Stimulated activated CD8-positive, alpha-beta memory T cell treated with anti-CD3 and anti-CD28 coated beads, Interleukin-4, amount 100 ng/mL, for 48 hours (primary cell): ENCODE data around the gene BMP8B.
"Not testable (repeated sequence)": the region's sequence is repeated elsewhere in the genome, so short reads cannot be mapped to it uniquely, and the experiment has no call there.

ENCODE experiments used
- DNase-seq: peaks from one replicate; pipeline ENCODE4 v3.0.0-alpha.2; 2020

The BMP8B gene

DNA sequence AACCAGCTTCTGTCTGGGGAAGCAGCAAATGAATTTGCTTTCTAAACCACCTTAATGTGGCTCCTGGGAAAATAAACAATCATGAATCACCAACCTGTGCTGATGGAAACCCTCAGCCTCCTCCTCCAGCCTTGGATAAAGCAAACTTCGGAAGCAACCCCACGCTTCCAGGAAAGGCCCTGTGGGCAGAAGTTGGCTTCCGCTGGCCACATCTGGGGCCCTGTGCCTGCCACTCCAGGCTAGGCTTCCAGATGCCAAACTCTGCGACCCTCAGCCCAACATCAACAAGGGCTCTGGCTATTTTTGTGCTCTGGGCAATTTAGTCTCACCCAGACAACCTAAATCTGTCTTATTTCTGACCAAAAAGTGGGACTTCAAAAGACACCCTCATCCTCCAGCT, 11.4 kb downstream of the BMP8B start:
- DNase-seq = no peak

DNA sequence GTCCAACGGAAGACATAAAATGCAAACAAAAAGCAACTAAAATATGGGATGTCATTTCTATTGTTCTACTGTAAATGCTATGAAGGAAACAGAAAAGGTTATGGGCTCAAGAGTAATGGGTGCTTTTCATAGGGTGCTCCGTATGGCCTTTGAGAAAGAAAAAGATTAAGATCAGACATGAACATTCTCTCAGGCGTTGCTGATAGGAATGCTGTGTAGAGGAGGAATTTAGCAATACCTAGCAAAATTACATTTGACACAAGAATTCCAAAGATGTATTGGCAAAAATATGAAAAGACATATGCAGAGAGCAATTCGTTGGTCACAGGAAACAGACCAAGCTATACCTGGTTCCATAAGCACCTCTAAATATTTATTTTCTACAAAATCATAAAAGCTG, 11.8 kb downstream of the BMP8B start:
- DNase-seq = no peak

DNA sequence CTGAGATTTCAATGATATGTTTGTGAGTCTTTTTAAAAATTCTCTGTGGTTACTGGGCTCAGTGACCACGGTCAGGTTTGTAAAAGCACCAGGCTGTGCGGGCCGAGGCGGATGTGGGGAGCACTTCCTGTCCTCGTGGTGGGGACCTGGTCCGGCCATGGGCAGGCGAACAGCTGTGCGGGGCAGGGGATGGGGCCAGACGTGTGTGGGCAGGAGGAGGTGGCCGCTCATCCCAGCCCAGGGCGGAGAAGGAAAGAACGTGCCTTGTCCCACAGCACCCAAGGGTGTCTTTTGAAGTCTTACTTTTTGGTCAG, 12.3 kb downstream of the BMP8B start:
- DNase-seq = no peak

DNA sequence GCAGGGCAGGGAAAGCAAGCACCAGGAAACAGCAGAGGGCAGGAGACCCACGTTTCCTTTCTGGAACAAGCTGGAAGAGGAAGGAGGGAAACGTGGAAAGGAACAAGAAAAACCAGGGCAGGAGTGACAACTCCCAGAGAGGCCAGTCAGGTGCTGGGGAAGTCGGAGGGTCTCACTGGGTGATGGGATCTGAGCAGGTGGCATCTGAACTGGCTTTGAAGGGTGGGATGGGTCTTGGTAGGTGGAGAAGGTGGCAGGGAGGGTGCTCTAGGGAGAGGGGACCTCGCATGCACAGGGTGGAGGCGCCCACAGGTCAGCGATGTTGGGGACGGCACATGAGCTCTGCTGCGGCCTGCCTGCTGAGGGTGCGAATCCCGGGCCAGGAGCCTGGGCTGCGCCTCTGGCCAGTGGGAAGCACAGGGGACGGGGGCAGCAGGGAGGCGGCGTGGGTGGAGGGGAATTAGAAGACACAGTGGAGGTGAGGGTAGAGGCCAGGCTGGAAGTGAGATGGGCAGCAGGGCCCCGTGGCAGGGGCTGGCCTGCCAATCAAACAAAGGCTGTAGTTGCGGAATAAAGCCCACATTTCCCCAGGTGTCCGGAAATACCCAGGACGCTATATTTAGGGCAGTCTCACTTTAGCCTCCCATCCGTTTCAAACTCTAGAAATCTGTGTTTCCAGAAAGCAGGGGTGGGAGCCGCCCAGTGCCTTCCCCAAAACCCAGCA, 12.8 kb downstream of the BMP8B start:
- DNase-seq = not testable (repeated sequence)

DNA sequence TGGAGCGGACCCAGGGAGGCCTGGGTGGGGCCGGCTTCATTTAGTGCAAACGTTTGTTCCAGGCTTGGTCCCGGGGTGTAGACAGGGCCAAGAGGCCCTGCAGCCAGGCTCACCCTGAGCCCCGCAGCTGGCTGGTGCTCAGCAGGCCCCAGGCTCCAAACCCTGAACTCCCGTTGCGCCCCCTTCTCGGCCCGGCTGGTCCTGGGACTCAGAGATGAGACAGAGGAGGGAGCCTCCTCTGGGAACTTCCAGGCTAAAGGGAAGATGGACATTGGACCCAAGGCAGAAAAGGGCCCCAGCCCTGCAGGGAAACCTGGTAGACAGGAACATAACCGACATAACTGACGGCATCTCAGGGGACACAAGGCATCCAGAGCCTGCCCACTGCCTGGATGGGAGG, 13.5 kb downstream of the BMP8B start:
- DNase-seq = not testable (repeated sequence)

DNA sequence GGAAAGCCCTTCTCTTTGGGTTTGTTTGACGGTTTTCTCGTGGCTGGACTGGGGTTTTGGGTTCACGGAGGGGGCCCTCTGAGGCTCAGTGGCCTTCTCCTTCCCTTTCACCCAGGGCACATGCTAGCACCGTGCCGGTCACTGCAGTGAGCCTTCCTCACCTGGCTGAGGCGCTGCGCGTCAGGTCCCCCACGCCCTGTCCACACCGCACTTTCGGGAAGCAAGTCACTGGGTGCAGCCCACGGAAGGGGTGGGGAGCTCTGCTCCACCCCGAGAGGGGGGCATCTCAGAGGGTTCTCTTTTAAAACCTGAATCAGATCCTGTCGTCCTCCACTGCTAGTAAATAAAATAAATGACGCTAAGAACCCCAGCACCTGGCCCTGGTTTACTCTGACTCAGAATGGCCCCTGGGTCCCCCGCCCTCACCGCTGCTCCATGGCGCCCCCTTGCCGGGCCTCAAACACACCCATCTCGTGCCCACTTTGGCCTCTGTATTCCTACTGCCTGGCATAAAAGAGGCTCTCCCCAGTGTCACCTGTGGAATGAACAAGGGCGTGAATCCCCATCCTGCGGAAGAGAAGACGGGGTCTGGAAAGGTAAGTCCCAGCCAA, 15.2 kb downstream of the BMP8B start:
- not testable (repeated sequence) for DNase-seq

DNA sequence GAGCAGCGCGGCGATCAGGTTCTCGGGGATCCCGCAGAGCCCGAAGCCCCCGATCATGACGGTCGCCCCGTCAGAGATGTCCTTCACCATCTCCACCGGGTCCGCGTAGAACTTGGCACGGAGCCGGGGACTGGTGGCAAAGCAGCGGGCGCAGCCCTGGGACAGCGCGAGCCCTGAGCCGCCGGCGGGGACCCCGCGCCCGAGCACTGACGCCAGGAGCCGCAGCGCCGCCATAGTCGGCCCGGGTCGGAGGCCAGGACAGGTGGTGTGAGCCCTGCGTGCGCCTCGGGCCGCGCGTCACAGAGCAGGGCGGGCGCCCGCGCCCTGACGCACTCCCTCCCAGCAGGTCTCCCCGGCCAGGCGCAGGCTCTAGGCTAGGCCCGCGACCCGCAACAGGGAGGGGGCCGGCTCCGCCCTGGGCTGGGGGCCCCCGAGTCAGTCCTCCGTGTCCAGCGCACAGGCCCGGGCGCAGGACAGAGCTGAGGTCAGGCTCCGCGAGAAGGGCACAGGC, 17.6 kb downstream of the BMP8B start, which contains the start of gene OXCT2:
Gene OXCT2 (minus strand): TSS at position 327 of the 511 bp plus-strand sequence. CDS start 93 bp downstream, at position 234.
- peak; percentile 29 for DNase-seq

DNA sequence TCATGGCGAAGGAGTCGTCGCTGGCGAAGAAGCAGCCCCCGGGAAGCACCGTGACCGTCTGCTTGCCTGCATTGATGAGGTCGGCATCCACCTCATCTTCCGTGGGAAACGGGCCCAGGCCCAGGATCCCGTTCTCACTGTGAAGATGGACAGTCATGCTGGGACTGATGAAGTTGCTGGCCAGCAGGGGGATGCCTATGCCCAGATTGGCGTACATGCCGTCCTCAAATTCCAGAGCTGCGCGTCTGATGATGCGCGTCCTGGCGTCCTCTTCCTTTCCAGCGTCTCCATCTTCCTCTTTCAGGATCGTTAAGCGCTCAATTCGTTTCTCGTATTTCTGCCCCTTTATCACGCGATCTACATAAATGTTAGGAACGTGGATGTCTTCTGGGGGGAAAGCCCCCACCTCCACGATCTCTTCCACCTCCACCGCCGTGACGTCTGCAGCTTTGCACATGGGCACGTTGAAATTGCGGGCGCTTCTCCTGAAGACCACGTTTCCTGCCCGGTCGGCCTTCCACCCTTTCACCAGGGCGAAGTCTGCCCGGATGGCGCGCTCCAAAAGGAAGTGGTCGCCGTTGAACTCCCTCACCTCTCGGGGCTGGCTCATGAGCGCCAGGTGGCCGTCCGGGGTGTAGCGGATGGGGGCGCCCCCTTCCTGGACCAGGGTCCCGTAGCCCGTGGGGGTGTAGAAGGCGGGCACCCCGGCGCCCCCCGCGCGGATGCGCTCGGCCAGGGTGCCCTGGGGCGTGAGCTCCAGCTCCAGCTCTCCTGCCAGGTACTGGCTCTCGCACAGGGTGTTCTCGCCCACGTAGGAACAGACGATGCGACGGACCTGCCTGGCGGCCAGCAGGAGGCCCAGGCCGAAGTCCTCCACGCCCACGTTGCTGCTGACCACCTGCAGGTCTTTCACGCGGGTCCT, 18.3 kb downstream of the BMP8B start:
- DNase-seq = peak; percentile 69

DNA sequence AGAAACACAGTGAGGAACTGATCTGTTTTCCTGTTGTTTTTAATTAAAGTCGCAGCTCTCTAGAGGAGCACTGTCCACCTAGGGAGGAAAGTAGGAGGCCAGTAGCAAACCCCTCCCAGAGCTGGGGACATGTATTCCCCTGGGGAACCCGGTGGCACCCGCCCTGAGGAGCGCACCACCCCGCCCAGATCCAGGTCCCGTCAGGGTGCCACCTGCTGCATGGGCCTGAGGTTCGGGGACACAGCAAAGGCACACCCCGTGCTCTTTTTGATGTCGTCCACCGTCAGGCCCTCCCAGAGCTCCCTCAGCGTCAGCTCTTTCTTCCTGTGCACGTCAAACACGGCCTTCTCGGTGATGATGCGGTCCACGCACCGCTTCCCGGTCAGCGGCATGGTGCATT, 19.2 kb downstream of the BMP8B start:
- not testable (repeated sequence) for DNase-seq

DNA sequence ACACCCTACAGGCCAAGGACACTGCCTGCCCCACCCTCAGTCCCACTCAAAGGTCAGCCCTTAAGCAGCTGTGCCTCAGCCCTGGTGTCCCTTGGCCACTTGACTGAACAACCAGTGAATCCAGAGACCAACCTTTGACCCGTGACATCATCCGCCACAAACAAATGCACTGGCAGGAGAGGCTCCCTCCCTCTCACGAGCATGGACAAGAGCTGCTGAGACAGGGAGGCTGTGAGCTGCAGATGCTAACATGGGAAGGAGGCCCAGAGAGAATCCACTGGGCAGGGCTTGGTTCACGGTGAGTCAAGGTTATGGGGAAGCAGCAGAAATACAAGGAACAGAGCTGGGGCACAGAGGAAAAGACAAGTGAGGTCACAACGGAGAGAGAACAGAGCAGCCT, 22.2 kb downstream of the BMP8B start:
- not testable (repeated sequence) for DNase-seq

DNA sequence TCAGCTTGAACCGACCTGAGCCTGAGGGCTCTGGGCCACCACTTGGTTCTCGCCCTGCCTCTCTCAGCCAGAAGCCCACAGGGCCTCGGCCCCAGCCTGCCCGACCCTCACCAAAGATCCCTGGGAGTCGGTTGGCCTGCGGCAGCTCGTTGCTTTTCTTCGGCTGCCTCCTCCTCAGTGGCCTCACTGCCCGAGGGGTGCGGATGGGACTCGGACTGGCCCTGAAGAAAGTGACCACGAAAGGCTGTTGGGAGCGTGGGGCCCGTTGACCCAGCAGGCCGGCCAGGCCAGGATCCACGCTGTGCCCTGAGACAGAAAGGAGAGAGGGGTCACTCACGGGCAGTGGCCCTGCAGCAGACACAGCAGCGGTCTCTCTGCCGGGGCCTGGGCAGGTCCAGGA, 24.2 kb downstream of the BMP8B start:
- not testable (repeated sequence) for DNase-seq

DNA sequence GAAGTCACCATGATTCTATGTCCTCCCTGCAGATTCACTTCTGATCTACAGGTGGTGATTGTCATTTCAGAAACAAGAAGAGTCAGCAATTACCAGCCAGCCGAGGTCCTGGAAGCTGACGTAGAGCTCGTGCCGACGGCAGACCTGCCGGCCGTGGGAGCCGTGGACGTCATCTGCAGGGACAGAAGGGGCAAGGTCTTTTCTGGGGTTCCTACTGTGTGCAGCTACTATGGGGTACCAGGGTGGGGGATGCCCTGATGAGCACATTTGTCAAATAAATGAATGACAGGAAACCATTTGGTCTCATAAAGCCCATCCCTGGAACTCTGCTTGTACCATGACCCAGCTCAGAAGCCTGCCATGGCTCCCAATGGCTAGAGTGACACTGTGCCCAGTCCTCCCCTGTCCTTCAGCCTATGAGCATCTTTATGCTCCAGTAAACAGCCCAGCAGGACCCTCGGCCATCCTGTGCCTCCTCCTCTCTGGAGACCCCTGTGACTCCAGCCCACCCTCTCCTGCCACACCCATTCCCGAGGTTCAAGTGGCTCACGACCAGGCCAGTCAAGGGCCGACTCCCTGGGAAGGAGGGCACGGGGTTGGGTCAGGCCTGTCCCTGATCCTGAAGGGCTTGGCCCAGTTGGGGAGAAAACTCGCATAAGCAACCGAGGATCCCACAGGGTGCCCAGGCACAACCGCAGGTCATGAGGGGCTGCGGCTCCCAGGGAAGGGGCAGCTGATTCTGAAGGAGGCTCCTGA, 24.9 kb downstream of the BMP8B start:
- not testable (repeated sequence) for DNase-seq

DNA sequence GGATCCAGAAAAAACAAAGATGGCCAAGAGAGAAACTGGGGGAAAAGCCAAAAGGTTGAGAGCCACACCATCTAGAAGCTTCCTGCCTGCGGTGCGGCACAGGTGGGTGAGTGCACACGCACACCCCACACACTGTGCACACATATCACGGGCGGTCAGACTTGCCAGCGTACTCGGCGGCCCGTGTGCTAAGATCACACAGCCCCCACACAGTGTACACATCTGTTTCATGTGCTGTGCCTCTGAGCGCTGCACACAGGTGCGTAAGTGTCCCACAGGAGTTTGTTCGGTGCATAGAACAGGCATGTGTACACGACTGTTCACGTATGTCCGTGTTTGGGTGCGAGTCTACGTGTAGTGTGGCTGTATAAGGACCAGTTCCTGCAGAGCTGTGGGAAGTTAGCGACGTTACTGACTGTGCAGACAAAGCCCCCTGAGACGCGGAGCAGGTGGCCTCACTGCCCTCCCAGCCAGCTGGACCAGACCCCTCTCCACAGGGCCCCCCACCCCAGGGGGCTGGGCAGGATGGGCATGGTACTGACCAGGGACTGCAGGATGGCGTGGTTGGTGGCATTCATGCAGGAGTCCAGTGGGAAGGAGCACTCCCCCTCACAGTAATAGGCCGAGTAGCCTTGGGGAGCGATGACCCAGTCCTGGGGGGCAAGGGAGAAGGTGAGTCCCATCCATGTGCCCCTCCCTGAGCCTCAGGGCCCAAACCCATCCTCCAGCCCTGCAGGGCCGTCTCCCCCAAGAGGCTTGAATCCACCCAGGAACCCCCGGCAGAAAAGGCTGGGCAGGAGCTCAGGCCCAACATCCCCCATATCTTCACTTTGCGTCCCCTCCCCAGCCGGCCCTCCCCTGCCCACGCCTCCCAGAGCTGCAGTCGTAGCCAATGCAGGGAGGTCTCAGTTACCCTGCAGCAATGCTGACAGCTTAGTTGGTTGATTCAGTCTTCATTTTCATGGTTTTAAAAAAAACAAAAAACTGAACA, 25.8 kb downstream of the BMP8B start:
- no peak for DNase-seq

DNA sequence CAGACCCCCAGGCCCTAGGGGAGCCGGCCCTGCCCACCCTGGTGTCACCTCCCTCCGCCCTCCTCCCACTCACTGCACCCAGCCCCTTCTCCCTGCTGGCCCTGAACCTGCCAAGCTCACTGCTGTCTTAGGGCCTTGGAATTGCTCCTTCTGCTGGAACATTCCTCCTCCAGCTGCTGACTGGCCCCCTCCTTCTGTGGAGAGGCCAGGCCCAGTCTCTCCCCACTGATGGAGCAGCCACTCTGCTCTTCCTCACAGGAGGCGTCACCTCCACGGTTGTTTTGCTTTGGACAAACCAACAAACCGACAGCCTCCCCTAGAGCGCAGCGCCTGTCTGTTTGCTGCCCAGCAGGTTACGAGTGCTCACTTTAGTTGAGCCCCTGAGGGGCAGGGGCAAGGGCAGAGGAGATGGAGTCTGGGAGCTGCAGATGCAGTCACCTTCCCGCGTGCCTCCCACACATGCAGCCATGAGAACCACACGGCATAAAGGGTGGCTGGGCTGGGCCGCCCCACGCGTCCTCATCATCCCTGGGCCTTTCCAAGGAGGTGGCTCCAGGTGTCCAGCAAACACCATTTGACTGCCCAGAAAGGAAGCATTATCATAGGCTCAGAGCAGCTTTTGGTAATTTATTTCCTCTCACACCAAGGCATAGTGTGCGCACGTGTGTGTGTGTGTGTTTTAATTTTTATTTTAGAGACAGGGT, 27.0 kb downstream of the BMP8B start:
- no peak for DNase-seq

DNA sequence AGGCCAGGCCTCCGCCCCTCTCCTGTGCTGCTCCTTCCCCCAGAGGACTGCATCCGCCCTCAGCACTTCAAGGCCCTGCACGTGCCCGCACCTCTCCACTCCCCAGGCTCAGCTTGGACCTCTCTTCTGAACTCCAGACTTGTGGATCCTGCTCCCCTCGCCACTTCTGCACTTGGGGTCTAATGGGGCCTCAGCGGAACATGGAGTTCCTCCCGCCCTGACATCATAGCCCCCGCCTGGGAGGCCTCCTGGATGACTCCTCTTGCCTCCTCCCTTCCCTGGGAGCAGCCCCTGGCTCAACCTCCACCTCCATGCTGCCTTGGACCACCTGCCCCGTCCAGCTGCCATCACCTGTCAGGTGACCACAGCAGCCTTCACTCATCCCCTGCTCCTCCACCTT, 27.6 kb downstream of the BMP8B start:
- DNase-seq = no peak

DNA sequence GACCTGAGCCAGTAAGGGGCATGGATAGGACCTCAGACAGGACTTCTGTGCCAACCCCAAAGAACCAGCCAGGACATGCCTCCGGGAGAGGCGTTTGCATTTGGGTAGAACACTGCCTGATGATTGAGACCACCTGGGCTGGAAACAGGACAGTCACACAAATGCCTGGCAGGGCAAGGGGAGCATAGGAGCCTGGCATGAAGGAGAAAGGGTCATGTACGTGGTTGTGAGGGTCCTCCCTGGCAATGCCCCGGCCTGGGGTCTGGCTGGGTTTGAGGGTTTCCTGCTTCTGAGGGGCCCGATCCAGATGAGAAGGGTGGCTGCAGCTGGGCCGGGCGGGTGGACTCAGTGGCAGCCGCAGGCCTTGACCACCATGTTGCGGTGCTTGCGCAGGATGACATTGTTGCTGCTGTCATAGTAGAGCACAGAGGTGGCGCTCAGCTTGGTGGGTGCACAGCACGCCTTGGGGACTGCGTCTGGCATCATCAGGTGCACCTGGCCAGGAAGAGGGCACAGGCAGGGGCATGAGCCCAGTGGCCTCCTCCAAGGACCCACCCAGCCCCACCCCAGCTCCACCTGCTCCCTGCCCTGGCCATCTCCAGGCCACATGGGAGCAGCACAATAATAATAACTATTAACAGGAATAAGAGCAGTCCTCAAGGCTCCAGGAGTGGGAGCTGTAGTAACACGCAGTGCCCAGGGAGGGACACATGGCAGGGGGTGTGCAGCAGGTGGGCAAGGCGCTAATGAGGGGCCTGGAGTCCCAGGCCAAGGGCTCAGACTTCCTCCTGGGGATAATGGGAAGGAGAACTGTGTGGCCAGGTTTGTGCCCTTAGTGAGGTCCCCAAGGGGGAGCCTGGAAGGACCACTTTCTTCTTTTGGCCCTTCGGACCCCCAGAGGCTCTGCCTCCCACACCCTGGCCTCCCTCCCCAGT, 28.3 kb downstream of the BMP8B start:
- DNase-seq = no peak

DNA sequence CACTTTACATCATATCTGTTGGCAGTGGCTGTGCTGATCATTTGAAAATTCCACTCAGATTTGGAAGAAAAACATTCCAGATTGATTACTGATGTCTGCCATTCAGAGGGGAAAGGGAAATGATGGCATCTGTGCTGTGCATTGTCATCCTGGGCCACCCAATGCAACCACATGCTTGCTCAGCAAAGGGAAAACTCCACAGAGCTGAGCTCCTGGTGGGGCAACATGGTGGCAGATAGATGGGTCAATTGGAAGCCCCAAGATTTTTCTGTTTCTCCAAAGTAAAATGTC, 29.3 kb downstream of the BMP8B start:
- no peak for DNase-seq

DNA sequence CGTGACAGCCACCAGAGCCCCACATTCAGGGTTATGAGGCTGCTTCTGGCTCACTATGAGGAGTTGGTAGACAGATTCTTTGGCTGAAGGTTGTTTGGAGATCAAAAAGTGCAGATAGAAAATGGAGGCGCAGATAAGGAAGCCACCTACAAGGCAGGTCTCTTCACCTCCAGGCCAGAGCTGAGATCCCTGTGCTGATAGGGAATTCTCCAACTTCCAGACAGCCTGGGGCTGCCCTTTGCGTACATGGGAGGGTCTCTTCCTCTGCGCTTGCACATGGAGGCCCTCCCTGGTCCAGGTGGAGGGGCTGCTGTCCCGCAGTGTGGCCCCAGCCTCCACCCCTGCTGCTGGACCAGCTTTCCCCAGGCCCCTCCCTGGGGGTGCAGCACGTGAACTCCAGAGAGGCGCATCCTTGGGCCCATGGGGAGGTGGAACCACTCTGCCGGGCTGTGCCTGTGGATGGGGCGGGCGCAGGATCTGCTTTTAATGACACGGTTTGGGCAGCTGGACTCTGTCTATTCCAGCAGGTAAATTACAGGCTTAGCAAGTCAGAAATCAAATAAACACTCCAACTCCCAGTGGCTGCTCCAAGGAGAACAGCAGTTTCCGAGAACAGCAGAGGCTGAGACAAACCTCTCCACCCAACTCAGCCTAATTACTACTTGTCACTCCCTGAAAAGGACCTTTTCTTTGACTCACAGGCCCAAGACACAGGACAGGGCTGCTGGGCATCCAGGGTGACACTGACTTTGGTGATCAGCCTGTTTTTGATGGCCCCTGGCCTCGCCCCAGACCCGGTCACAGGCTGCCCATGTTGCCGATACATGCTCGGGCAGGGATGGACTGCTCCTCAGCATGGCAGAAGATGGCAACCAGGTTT, 29.9 kb downstream of the BMP8B start:
- no peak for DNase-seq

DNA sequence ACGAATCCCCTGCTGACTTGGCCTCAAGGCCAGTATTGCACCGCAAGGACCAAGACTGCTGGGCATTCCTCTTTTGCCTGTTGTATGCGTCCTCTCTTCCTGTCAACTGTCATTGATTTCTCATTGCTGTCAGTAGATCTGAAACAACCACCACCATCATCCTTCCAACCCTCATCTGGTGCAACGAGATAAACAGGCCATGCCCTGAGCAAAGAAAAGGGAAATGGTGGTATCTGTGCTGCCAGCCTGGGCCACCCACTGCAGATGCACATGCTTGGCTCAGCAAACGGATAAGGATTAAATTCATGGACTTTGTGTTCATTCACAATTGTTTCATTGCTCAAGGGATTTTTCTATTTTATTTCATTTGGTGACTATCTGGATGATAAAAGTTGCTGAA, 31.2 kb downstream of the BMP8B start:
- no peak for DNase-seq
